GM10266 (cell line): ENCODE data around the gene PHKA1.

Experiments used
- DNase-seq: peaks from one replicate; pipeline ENCODE4 v3.0.0; 2012; ENCODE audit errors: extremely low spot score
- TF ChIP-seq, protein P1 (sequence below): IDR thresholded peaks from 2 replicates; pipeline ENCODE4 v1.5.1; 2012; ENCODE audit warnings: mild to moderate bottlenecking, low read depth; ENCODE audit not compliant: control insufficient read depth, insufficient read depth; ENCODE audit errors: missing control alignments

PHKA1 gene

DNA sequence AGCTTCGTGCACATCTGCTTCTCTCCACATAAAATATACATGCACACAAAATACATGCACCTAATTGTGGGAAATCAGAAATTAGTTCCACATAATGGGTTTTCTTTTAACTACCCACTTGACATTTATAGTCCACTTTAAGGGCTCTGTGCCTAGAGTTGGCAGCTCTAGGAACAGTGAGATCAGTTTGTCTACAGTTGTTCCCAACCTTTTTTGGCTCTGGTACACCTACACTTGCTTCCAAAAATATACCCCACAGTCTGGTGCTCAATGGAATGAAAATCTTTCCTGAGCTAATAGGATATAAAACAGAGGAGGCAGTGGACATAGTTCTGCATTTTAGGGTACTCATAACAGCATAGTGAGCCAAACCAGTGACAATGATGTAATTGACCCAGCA, 177.6 kb downstream of the PHKA1 start:
- no peak for DNase-seq
- TF ChIP-seq, protein P1, sequence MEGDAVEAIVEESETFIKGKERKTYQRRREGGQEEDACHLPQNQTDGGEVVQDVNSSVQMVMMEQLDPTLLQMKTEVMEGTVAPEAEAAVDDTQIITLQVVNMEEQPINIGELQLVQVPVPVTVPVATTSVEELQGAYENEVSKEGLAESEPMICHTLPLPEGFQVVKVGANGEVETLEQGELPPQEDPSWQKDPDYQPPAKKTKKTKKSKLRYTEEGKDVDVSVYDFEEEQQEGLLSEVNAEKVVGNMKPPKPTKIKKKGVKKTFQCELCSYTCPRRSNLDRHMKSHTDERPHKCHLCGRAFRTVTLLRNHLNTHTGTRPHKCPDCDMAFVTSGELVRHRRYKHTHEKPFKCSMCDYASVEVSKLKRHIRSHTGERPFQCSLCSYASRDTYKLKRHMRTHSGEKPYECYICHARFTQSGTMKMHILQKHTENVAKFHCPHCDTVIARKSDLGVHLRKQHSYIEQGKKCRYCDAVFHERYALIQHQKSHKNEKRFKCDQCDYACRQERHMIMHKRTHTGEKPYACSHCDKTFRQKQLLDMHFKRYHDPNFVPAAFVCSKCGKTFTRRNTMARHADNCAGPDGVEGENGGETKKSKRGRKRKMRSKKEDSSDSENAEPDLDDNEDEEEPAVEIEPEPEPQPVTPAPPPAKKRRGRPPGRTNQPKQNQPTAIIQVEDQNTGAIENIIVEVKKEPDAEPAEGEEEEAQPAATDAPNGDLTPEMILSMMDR = no peak

DNA sequence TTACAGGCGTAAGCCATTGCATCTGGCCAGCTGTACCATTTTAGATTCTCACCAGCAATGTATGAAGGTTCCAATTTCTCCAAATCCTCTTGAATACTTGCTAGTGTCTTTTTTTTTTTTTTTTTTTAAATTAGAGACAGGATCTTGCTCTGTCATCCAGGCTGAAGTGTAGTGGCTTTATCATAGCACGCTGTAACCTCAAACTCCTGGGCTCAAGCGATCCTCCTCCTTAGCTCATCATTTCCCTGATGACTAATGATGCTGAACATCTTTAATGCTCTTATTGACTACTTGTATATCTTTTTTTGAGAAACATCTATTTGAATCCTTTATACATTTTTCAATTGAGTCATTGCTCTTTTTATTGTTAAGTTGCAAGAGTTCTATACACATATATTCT, 181.7 kb downstream of the PHKA1 start:
- TF ChIP-seq, protein P1 = no peak
- no peak for DNase-seq
